ENCODE measurements around the gene C16orf89.

Gene C16orf89

DNA sequence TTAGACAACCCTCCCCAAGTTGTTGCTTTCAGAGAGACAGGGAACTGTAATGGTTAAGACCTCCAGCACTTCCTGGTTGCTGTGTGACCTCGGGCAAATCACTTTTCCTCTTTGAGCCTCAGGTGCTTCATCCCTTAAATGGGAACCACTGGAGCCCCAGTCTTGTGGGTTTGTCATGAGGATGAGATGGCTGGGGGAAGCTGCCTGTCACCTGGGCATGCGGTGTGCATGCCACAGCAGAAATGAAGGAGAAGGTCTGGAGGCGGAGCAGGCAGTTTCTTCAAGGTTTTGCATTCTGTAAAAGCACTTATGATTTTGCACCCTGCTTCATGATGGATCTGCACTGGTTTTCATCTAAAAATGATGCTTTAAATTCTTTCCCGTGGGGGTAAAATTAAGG lies 54.1 kb downstream of the C16orf89 start:
- no peak overlapping the region for H3K4me3 ChIP-seq (ENCODE audit: low read depth, low read length)

DNA sequence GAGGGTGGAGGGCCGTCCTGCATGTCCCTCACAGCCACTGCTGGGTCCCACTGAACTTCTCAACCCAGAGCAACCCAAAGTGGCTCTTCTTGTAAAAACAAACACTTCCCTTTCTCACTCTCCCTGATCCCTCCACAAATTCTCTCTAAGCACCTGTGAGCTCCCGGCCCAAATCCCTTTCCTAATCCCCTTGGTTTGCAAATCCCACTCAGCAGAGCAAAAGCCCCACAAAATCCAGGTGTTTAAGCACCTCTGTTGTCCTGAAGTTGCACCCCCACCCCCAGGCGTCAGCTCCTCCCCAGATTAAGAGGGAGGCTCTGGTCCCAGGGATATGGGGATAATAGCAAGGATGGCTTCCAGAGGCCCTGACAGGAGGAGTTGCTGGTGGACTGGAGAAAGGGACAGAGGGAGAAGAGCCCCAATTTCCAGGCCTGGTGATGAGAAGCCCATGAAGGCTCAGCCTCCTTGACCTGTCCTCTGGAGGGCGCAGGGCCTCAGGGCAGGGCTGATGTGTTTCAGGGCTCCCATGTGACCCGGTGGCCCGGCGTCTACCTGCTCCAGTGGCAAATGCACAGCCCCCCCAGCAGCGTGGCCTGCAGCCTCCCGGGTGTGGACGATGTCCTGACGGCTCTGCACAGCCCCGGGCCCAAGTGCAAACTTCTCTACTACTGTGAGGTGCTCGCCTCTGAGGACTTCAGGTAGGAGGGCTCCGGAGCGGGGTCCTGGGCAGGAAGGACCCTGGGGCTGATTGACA lies 55.0 kb downstream of the C16orf89 start:
- no peak overlapping the region for H3K4me3 ChIP-seq (ENCODE audit: low read depth, low read length)
- TF ChIP-seq, protein P1, sequence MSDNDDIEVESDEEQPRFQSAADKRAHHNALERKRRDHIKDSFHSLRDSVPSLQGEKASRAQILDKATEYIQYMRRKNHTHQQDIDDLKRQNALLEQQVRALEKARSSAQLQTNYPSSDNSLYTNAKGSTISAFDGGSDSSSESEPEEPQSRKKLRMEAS (IDR thresholded peaks at IDR 0.05; ENCODE audit: low read depth, low read length), result no peak
- no peak for TF ChIP-seq POLR2A (IDR thresholded peaks at IDR 0.05; ENCODE audit: extremely low read depth, insufficient read length)
- TF ChIP-seq, protein P2, sequence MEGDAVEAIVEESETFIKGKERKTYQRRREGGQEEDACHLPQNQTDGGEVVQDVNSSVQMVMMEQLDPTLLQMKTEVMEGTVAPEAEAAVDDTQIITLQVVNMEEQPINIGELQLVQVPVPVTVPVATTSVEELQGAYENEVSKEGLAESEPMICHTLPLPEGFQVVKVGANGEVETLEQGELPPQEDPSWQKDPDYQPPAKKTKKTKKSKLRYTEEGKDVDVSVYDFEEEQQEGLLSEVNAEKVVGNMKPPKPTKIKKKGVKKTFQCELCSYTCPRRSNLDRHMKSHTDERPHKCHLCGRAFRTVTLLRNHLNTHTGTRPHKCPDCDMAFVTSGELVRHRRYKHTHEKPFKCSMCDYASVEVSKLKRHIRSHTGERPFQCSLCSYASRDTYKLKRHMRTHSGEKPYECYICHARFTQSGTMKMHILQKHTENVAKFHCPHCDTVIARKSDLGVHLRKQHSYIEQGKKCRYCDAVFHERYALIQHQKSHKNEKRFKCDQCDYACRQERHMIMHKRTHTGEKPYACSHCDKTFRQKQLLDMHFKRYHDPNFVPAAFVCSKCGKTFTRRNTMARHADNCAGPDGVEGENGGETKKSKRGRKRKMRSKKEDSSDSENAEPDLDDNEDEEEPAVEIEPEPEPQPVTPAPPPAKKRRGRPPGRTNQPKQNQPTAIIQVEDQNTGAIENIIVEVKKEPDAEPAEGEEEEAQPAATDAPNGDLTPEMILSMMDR (IDR thresholded peaks at IDR 0.05; ENCODE audit: low read depth, low read length), result no peak
- no peak for TF ChIP-seq MYC (IDR thresholded peaks at IDR 0.05; ENCODE audit: low read depth, low read length)
- no peak for DNase-seq (ENCODE audit: low read depth)

More for the DNA sequence above, 54.1 kb downstream of the C16orf89 start:
- DNase-seq (ENCODE audit: low read depth), result no peak
- TF ChIP-seq POLR2A (IDR thresholded peaks at IDR 0.05; ENCODE audit: extremely low read depth, insufficient read length) (no peak), MYC (IDR thresholded peaks at IDR 0.05; ENCODE audit: low read depth, low read length) (no peak)
- TF ChIP-seq, protein P2 (IDR thresholded peaks at IDR 0.05; ENCODE audit: low read depth, low read length), result no peak
- TF ChIP-seq, protein P1 (IDR thresholded peaks at IDR 0.05; ENCODE audit: low read depth, low read length), result no peak

DNA sequence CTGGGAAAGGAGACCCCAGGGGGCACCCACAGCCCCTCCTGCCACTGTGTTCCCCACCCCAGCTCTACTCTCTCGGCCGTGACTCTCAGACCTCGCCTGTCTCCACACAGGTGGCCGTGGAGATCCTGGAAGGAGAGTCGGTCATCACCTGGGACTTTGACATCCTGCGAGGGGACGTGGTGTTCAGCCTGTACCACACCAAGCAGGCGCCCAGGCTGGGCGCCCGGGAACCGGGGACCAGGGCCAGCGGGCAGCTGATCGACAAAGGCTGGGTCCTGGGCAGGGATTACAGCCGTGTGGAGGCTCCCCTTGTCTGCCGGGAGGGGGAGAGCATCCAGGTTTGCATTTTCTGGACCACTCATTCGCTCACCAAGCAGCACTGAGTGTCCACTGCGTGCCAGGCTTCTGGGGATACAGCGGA lies 57.4 kb downstream of the C16orf89 start:
- DNase-seq (ENCODE audit: low read depth), result no peak
- TF ChIP-seq POLR2A (IDR thresholded peaks at IDR 0.05; ENCODE audit: extremely low read depth, insufficient read length) (no peak), MYC (IDR thresholded peaks at IDR 0.05; ENCODE audit: low read depth, low read length) (no peak)
- TF ChIP-seq, protein P2 (IDR thresholded peaks at IDR 0.05; ENCODE audit: low read depth, low read length), result no peak
- TF ChIP-seq, protein P1 (IDR thresholded peaks at IDR 0.05; ENCODE audit: low read depth, low read length), result no peak

DNA sequence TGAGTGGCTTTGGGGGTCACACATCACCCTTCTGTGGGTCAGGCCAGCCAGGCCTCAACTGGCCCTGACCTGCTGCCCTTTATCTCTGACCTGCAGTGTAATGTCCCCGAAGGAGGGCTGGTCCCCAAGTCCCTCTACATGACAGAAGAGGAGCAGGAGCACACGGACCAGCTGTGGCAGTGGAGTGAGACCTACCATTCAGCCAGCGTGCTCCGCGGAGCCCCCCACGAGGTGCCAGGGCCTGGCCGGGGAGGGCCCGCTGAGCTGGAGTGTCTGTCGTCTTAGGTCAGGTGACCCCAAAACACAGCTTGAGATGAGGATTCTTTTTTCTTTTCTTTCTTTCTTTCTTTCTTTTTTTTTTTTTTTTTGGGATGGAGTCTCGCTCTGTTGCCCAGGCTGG lies 58.5 kb downstream of the C16orf89 start:
- no peak for DNase-seq (ENCODE audit: low read depth)
- H3K4me3 ChIP-seq (ENCODE audit: low read depth, low read length), result no peak overlapping the region
- TF ChIP-seq, protein P2 (IDR thresholded peaks at IDR 0.05; ENCODE audit: low read depth, low read length), result no peak
- TF ChIP-seq, protein P1 (IDR thresholded peaks at IDR 0.05; ENCODE audit: low read depth, low read length), result no peak
- TF ChIP-seq MYC (IDR thresholded peaks at IDR 0.05; ENCODE audit: low read depth, low read length), result no peak

More for the DNA sequence above, 57.4 kb downstream of the C16orf89 start:
- H3K4me3 ChIP-seq (ENCODE audit: low read depth, low read length), result no peak overlapping the region

DNA sequence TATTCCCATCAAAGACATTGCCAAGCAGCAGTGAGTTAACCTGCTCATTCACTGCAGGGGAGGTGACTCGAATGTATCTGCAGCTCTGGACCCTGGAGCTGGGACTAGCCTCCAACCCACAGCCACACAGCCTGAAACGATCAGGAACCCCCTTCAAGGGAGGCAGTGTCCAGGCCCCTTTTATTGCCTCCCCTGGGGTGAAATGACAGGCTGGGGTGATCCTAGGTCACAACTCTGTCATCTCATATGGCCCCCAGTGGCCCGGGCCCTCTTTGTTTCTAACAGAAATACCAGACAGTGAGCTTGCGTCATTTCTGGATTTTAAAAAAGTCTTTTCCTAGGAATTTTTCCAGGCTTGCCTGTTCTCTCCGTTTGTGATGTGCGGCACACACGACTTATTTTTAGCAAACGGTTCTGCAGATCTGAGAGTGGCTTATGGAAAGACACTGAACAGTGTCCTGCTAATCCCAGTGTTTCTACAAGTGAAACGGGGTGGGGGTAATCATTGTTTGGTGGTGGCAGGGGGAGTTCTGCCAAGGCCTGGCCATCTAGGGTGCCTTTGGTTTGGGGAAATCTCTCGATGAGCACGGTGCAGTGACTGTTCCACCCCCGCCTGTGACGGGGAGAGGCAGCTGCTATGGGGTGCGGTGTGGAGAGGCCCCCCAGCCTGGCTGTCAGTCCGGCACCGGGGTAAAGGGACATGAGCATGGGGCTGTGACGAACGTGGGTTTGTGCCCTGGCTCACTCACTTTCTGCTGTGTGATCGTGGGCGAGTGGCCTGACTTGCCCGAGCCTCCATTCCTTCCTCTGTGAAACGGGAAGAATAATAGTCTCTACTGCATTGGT lies 59.2 kb downstream of the C16orf89 start:
- peak; percentile 32 for DNase-seq (ENCODE audit: low read depth)
- TF ChIP-seq POLR2A (IDR thresholded peaks at IDR 0.05; ENCODE audit: extremely low read depth, insufficient read length) (no peak), MYC (IDR thresholded peaks at IDR 0.05; ENCODE audit: low read depth, low read length) (no peak)
- TF ChIP-seq, protein P1 (IDR thresholded peaks at IDR 0.05; ENCODE audit: low read depth, low read length), result no peak
- TF ChIP-seq, protein P2 (IDR thresholded peaks at IDR 0.05; ENCODE audit: low read depth, low read length), result no peak
- H3K4me3 ChIP-seq (ENCODE audit: low read depth, low read length), result no peak overlapping the region

Data from NB4 (cell line).